Ovary (tissue), 9 donors: ENCODE measurements around the gene SPATA13. TPM values are rescaled to one million over a fixed set of nuclear protein-coding genes. Genes with fewer than 3 reads are reported as not detected.
"Not testable (repeated sequence)": the region's sequence is repeated elsewhere in the genome, so short reads cannot be mapped to it uniquely, and the experiment has no call there.

Source experiments
- DNase-seq, 5 donors: peaks; one replicate each; pipeline ENCODE4 v3.0.0-alpha.2; 2019 to 2020
- H3K27ac ChIP-seq, 2 donors: fragments of 200-600 bp; one replicate each; pipeline versions ENCODE4 v1.5.1 to v1.8.0; 2019 to 2022
- H3K27me3 ChIP-seq: fragments of 200-600 bp; one replicate; pipeline ENCODE4 v1.8.0; 2022
- H3K36me3 ChIP-seq: fragments of 200-600 bp; sonication (generic); one replicate; pipeline ENCODE4 v1.5.1; 2019
- H3K4me1 ChIP-seq: one replicate; pipeline ENCODE4 v1.8.1; 2013; ENCODE audit warnings: mild to moderate bottlenecking, moderate library complexity; ENCODE audit not compliant: insufficient read depth
- H3K4me3 ChIP-seq: fragments of 200-600 bp; sonication (generic); one replicate; pipeline ENCODE4 v1.5.1; 2017
- H3K9me3 ChIP-seq, 2 donors: fragments of 200-600 bp in 1 of 2; sonication (generic) in 1 of 2; one replicate each; pipeline versions ENCODE4 v1.5.1 to v1.8.1; 2013 to 2019; ENCODE audit warnings: mild to moderate bottlenecking in 1 of 2, moderate library complexity in 1 of 2
- CTCF ChIP-seq, 3 donors: fragments of 450-650 bp in 2 of 3; fragments of 200-600 bp in 1 of 3; IDR thresholded peaks; one replicate each; pipeline versions ENCODE4 v1.5.1 to v1.8.0; 2016 to 2022; ENCODE audit warnings: antibody characterized with exemption in 3 of 3, mild to moderate bottlenecking in 1 of 3
- EP300 ChIP-seq: sonication (generic); formaldehyde crosslinking; IDR thresholded peaks from one replicate; pipeline ENCODE4 v1.6.1; 2017; ENCODE audit warnings: antibody characterized with exemption
- POLR2A ChIP-seq: fragments of 450-650 bp; IDR thresholded peaks from one replicate; pipeline ENCODE4 v1.6.1; 2017; ENCODE audit warnings: antibody characterized with exemption, mild to moderate bottlenecking, moderate library complexity
- WGBS, 3 donors: extraction: QIAGEN DNeasy Blood & Tissue Kit in 1 of 3; methylation state at CpG; one replicate each; pipeline versions ENCODE4 v1.1.5 to v1.1.7; 2013 to 2017; 5-methylcytosine and 5-hydroxymethylcytosine counted together
- intact Hi-C, 4 donors: fragments of 100-400 bp; cut with DNase I; formaldehyde crosslinking; loops; one replicate each; pipeline versions ENCODE4 v1.11.0 to v1.15.1; 2022 to 2023
- polyA plus RNA-seq, 2 donors: library from polyadenylated mRNA; stranded (reverse); fragments of 200-250 nt in 1 of 2; fragments of 350-450 nt in 1 of 2; fragmentation: Illumina TruSeq in 1 of 2; extraction: RNeasy Lipid Tissue Mini Kit (QIAGEN cat#74804) in 1 of 2; gene quantifications; one replicate each; pipeline ENCODE4 v1.2.3, GENCODE V29; 2013 to 2014
- total RNA-seq, 7 donors: library from RNA; depleted of rRNA in 2 of 7; stranded (reverse); fragments of >200 nt in 2 of 7; fragmentation: NEBNext Ultra II Directional in 3 of 7; extraction: Animal tissue kit (Norgen Biotek cat#: 25700) in 3 of 7; gene quantifications; one replicate each; pipeline versions ENCODE4 v1.1.0 to v1.2.4, GENCODE V29; 2016 to 2023
- donor health status: DM: no; HTN: no; CAD: no; lungs with moderate emphysema.
- donor health status: DM: no; HTN: no; CAD: no.
- donor health status: Bipolar disorder and iron deficiency.
- donor health status: DM: yes; HTN: yes; CAD: no.
- donor health status: DM: no; HTN: no; CAD: no.
- donor health status: DM: yes; HTN: yes; CAD: no.

Gene SPATA13
- total and polyA plus RNA-seq, 9 donors: 11.1 to 60.3 (median 30.0) TPM

GRCh38 chr13:24341439-24341838 is 180.9 kb downstream of the SPATA13 start:
- Histone ChIP-seq H3K4me3 (no peak overlapping the region), H3K27ac (no peak overlapping the region), H3K27me3 (no peaks in the 10 kb centered on the region), H3K9me3 (no peaks in the 10 kb centered on the region), H3K36me3 (no peaks in the 10 kb centered on the region), H3K4me1 (no peaks in the 10 kb centered on the region)
- TF ChIP-seq CTCF (IDR thresholded peaks at IDR 0.05) (no peak), POLR2A (no peak), EP300 (no peak)
- intact Hi-C loops: no loop called here
- no peak for DNase-seq
- WGBS, 3 donors: 78 to 82% (median 79%) methylated on average over 3 of the region's 3 CpGs

- intact Hi-C loops: no loop called here
- no peaks in the 10 kb centered on the region for H3K27me3 ChIP-seq
- H3K4me1 ChIP-seq: no peaks in the 10 kb centered on the region
- no peaks in the 10 kb centered on the region for H3K36me3 ChIP-seq
- H3K4me3 ChIP-seq: no peak overlapping the region
- TF ChIP-seq POLR2A (no peak), EP300 (no peak), CTCF (IDR thresholded peaks at IDR 0.05) (no peak)
- DNase-seq: no peak
- no peaks in the 10 kb centered on the region for H3K9me3 ChIP-seq
- no peak overlapping the region for H3K27ac ChIP-seq
- WGBS, 3 donors: 90 to 92% (median 92%) methylated on average over 5 of the region's 5 CpGs
Measured at GRCh38 chr13:24348385-24348784, 187.9 kb downstream of the SPATA13 start.

GRCh38 chr13:24348797-24349515 is 188.4 kb downstream of the SPATA13 start:
- intact Hi-C loops: no loop called here
- Histone ChIP-seq H3K36me3 (no peaks in the 10 kb centered on the region), H3K27me3 (no peaks in the 10 kb centered on the region), H3K27ac (no peak overlapping the region), H3K4me1 (no peaks in the 10 kb centered on the region), H3K9me3 (no peaks in the 10 kb centered on the region), H3K4me3 (no peak overlapping the region)
- TF ChIP-seq EP300 (no peak), CTCF (IDR thresholded peaks at IDR 0.05) (no peak), POLR2A (no peak)
- 71 to 81% (median 75%) methylated on average over 6 of the region's 6 CpGs for WGBS, 3 donors
- DNase-seq: no peak

GRCh38 chr13:24349778-24350664 is 189.5 kb downstream of the SPATA13 start:
- H3K27me3 ChIP-seq, H3K9me3 ChIP-seq, H3K4me3 ChIP-seq, intact Hi-C loops, DNase-seq, H3K4me1 ChIP-seq, H3K36me3 ChIP-seq, H3K27ac ChIP-seq: not testable (repeated sequence)
- 88 to 93% (median 89%) methylated on average over 3 of the region's 3 CpGs for WGBS, 3 donors

GRCh38 chr13:24351423-24351822 is 190.9 kb downstream of the SPATA13 start:
- no peaks in the 10 kb centered on the region for H3K9me3 ChIP-seq
- H3K27ac ChIP-seq: no peak overlapping the region
- H3K4me3 ChIP-seq: no peak overlapping the region
- no peaks in the 10 kb centered on the region for H3K36me3 ChIP-seq
- H3K4me1 ChIP-seq: no peaks in the 10 kb centered on the region
- H3K27me3 ChIP-seq: no peaks in the 10 kb centered on the region
- 74 to 83% (median 75%) methylated on average over 3 of the region's 3 CpGs for WGBS, 3 donors
- DNase-seq: no peak
- no peak for TF ChIP-seq POLR2A
- TF ChIP-seq EP300: no peak
- no peak for TF ChIP-seq CTCF (IDR thresholded peaks at IDR 0.05)
- intact Hi-C loops: no loop called here
